Thoracic aorta (tissue), 2 donors: ENCODE data around the gene PGLYRP4. TPM values are rescaled to one million over a fixed set of nuclear protein-coding genes. Genes with fewer than 3 reads are reported as not detected.

Experiments
- ATAC-seq: fragments of 150-250 bp; one replicate; pipeline ENCODE4 v1.8.0; 2017; ENCODE audit warnings: low read depth; ENCODE audit not compliant: insufficient number of reproducible peaks, low FRiP score
- DNase-seq: peaks from one replicate; pipeline ENCODE4 v3.0.0-alpha.2; 2020; ENCODE audit warnings: low spot score
- H3K27ac ChIP-seq, 2 donors: fragments of 200-600 bp; sonication (generic); 1 replicate in 1 of 2; 2 replicates in 1 of 2; pipeline ENCODE4 v1.5.1; 2016; ENCODE audit warnings: mild to moderate bottlenecking in 2 of 2, moderate library complexity in 2 of 2
- H3K27me3 ChIP-seq: fragments of 200-600 bp; sonication (generic); replicated peaks from 2 replicates; pipeline ENCODE4 v1.6.0; 2016; ENCODE audit warnings: mild to moderate bottlenecking; ENCODE audit not compliant: insufficient read depth
- H3K36me3 ChIP-seq: fragments of 200-600 bp; sonication (generic); one replicate; pipeline ENCODE4 v1.5.1; 2016
- H3K4me1 ChIP-seq, 2 donors: fragments of 200-600 bp; sonication (generic); 1 replicate in 1 of 2; 2 replicates in 1 of 2; pipeline versions ENCODE4 v1.5.1 to v1.6.0; 2016; ENCODE audit warnings: low read depth in 2 of 2, mild to moderate bottlenecking in 1 of 2; ENCODE audit not compliant: control insufficient read depth in 1 of 2
- H3K4me3 ChIP-seq: fragments of 200-600 bp; sonication (generic); 2 replicates; pipeline ENCODE4 v1.5.1; 2016; ENCODE audit warnings: mild to moderate bottlenecking
- H3K9me3 ChIP-seq: fragments of 200-600 bp; sonication (generic); 2 replicates; pipeline ENCODE4 v1.5.1; 2016
- total RNA-seq, 2 donors: library from RNA; depleted of rRNA; stranded (reverse); fragments of >200 nt; gene quantifications; one replicate each; pipeline versions ENCODE4 v1.1.0 to v1.2.3, GENCODE V29; 2016
- TF ChIP-seq, protein P1 (sequence below): fragments of 200-600 bp; sonication (generic); IDR thresholded peaks from one replicate; pipeline ENCODE4 v1.5.1; 2019; ENCODE audit warnings: antibody characterized with exemption

The PGLYRP4 gene
- total RNA-seq, 2 donors from 2014 or later = not detected

- H3K4me3 ChIP-seq = peak overlapping the region; percentile 14
These were observed 8.6 kb upstream of the PGLYRP4 start for GRCh38 chr1:153357076-153357852.

GRCh38 chr1:153356392-153357075 is 7.9 kb upstream of the PGLYRP4 start:
- ATAC-seq (no peak), DNase-seq (no peak)
- Histone ChIP-seq H3K27me3 (no peaks in the 10 kb centered on the region), H3K4me1 (no peaks in the 10 kb centered on the region), H3K9me3 (no peaks in the 10 kb centered on the region), H3K27ac (no peak overlapping the region), H3K36me3 (no peaks in the 10 kb centered on the region), H3K4me3 (no peak overlapping the region)
- TF ChIP-seq, protein P1, sequence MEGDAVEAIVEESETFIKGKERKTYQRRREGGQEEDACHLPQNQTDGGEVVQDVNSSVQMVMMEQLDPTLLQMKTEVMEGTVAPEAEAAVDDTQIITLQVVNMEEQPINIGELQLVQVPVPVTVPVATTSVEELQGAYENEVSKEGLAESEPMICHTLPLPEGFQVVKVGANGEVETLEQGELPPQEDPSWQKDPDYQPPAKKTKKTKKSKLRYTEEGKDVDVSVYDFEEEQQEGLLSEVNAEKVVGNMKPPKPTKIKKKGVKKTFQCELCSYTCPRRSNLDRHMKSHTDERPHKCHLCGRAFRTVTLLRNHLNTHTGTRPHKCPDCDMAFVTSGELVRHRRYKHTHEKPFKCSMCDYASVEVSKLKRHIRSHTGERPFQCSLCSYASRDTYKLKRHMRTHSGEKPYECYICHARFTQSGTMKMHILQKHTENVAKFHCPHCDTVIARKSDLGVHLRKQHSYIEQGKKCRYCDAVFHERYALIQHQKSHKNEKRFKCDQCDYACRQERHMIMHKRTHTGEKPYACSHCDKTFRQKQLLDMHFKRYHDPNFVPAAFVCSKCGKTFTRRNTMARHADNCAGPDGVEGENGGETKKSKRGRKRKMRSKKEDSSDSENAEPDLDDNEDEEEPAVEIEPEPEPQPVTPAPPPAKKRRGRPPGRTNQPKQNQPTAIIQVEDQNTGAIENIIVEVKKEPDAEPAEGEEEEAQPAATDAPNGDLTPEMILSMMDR = no peak

More at GRCh38 chr1:153357076-153357852, 8.6 kb upstream of the PGLYRP4 start:
- H3K4me1 ChIP-seq = no peaks in the 10 kb centered on the region
- no peaks in the 10 kb centered on the region for H3K27me3 ChIP-seq
- DNase-seq (no peak), ATAC-seq (no peak)
- H3K27ac ChIP-seq = no peak overlapping the region
- no peaks in the 10 kb centered on the region for H3K36me3 ChIP-seq
- TF ChIP-seq, protein P1 = no peak
- H3K9me3 ChIP-seq = no peaks in the 10 kb centered on the region

DNA sequence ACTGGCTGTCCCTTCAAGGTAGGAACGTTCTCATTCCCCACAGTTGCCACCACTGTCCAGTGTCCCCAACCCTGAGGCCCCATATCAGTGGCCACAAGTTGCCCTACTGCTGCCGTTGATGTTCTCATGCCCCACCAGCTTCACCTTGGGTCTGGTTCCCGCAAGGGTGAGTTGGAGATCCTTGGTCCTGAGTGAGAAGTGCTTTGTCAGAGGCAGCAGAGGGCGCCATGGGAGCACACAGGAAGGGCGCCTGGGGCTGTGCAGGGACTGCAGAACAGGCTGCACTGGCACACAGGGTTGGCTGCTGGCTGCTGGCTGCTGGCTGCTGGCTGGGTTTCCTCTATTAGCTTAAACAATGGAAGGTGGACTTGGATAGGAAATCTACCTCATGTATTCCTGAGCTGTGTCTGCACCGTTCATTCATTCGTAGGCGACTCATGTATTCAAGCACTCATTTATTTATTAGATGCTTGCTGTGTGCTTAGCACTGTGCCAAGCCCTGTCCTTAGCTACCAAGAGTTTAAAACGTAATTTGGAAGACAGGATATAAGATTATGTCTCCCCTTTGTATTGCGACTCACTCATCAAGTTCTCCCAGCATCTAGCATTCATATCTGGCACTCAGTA is 6.9 kb upstream of the PGLYRP4 start:
- no peaks in the 10 kb centered on the region for H3K4me1 ChIP-seq
- no peaks in the 10 kb centered on the region for H3K36me3 ChIP-seq
- TF ChIP-seq, protein P1 = no peak
- H3K27ac ChIP-seq = no peak overlapping the region
- DNase-seq (no peak), ATAC-seq (no peak)
- H3K4me3 ChIP-seq = no peak overlapping the region
- no peaks in the 10 kb centered on the region for H3K27me3 ChIP-seq
- H3K9me3 ChIP-seq = no peaks in the 10 kb centered on the region

- Histone ChIP-seq H3K9me3 (no peaks in the 10 kb centered on the region), H3K27ac (no peak overlapping the region), H3K4me3 (no peak overlapping the region), H3K27me3 (no peaks in the 10 kb centered on the region), H3K36me3 (no peaks in the 10 kb centered on the region), H3K4me1 (no peaks in the 10 kb centered on the region)
- TF ChIP-seq, protein P1 = no peak
- no peak for DNase-seq
- no peak for ATAC-seq
These were observed 6.0 kb upstream of the PGLYRP4 start for GRCh38 chr1:153354515-153355193.
